ENCODE measurements around the gene COL5A3.
"Not testable (repeated sequence)": the region's sequence is repeated elsewhere in the genome, so short reads cannot be mapped to it uniquely, and the experiment has no call there.

The COL5A3 gene

DNA sequence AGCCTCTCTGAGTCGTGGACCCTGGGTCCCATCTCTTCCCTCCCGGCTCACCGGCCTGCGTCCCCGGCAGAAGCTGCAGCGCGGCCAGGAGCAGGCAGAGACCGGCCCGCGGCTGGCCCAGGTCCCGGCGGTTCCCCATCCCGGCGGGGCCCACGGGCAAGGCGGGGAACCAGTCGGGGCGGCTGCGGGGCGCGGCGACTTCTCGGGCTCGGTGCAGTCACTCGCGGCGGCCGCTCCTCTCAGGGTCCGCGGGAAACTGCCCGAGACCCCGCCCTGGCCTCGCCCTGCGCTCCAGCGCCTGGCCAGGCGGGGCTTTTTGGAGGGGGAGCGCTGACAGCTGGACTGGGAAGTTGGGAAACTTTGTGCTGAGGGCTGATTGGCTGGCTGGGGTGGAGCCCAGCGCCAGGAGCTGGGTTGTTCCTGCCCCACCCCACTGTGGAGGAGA lies at the start of gene COL5A3:
Gene COL5A3, minus strand, starts transcription at position 258 of the 445 bp plus-strand sequence. Its CDS starts 119 bp downstream, at position 139.
- DNase-seq, result no peak

DNA sequence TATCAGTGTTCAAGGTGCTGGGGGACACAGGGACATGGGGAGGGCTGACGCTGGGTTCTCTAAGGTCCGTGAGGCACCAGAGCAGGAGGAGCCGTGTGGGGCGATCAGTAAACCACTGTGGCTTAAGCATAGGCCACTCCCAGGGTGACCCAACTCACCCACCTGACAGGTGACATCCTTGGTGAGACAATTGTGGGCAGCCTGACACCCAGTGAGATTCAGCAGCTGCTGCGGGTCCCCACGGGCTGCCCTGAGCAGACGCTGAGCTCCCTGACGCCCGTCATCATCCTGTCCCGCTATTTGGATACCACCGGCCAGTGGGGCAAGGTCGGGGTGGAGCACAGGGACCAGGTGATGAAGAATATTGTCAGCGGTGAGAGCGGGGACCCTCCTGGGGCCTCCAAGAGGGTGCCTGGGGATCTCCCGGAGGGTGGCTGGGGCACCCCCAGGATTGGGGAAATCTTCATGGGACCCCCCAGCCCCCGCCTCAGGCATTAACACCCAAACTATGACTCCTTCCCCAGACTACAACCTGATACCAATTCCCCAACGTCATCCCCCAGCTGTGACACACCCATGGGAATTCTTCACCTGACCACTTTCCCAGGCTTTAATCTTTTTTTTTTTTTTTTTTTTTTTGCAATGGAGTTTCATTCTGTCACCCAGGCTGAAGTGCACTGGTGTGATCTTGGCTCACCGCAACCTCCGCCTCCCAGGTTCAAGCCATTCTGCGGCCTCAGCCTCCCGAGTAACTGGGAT lies 42.5 kb upstream of the COL5A3 start:
- DNase-seq, result no peak

DNA sequence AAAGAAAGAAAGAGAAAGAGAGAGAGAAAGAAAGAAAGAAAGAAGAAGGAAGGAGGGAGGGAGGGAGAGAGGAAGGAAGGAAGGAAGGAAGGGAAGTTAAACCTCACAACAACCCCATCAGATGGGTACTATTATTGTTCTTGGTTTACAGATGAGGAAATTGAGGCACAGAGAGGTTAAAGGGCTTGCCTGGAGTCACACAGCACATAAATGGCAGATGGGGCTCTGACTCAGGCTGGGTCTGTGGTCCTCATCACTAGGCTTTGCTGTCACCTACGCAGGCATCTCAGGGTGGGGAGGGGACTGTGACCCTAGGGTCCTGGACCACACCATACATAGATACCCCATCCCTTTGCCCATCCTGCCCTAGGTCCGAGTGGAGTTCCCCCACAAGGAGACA lies 39.3 kb upstream of the COL5A3 start:
- DNase-seq, result no peak

DNA sequence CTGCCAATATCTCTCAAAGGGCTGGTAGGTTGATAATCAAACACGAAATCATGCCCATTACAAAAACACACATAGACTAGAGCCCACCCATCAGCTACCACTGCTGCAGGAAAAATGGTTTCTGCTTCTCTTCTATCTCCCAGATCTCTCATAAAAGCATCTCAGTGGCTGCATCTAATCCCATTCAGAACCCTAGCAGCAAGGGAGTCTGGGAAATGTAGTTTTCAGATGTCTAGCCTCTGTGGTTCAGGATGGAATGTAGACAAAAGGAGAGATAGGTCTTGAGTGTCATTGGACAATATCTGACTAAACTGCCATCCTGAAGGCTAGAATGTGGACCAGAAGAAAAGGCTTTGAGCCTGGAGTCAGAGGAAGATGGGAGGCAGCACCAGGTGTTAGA lies 35.1 kb upstream of the COL5A3 start:
- no peak for DNase-seq

DNA sequence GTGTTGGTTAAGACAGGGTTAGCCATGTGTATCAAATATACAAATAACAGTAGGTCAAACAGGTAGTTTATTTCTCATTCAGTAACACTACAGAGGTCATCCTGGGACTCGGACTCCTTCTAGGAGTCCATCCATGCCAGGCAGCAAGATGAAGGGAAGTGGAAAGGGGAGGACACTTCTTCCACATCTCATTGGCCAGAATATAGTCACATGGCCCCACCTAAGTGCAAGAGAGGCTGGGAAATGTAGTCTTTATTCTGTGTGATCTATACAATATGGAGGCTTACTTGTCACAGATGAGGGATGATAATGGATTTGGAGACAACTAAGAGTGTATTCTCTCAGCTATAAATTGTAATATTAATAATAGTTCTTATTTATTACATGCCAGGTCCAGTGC lies 34.1 kb upstream of the COL5A3 start:
- no peak for DNase-seq

DNA sequence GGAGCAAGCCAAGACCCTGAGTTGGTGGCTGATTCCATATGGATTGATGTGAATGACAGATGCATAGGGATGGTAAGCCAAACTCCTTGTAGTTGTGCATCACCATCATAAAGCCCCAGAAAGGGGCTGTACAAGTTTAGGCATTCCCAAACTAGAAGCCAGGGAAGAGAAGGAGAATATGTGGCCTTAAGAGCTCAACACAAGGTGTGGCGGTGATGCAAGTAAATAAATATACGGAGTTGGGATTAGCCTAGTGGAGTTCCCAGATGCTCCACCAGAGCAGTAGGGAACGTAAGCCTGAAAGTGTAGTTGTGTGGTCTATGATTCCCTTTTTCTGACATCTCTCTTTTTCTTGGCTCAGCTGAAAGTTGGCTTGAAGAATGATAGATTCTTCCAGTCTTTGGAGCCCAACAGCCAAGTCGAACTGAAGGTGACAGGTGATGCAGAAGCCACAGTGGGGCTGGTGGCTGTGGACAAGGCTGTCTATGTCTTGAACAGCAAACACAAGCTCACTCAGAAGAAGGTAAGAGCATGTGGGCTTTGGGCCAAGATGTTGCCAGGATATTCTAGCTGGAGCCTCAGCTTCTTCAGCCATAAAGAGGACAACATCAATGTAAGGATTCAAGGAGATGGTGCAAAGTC lies 33.1 kb upstream of the COL5A3 start:
- DNase-seq, result no peak

DNA sequence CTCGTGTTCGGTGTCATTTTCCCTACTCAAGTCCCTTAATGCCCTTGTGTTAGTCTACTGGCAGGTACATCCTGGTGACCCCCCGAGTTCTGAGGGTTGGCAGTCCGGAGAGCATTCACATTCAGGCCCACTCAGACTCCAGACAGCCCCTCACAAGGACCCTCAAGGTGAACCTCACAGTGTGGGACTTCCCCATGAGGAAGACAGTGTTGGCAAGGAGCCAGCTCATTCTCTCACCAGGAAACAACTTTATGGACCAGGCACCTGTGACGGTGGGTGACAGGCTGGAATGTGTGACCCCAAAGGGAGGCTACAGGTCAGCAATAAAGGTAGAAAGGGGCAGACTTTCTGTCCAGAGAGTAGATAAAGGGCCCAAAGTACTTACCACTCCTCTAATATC lies 27.5 kb upstream of the COL5A3 start:
- no peak for DNase-seq

DNA sequence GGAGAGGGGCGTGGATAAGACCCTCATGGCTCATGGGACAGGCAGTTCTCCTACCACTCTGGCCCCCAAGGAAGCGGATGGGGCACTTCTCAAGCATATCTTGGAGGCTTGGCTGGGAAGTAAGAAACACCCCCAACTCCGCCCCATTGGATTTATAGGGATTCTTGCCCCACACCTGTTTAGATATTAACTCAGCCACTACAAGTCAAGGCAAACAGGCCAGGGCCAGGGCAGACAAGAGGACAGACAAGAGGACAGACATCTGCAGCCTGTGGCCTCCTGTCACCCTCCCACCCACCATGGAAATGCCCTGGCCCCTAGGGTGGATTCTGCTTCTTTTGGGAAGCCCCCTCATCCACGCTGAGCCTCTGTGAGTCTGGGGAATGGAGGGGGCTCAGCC lies 27.1 kb upstream of the COL5A3 start:
- no peak for DNase-seq

DNA sequence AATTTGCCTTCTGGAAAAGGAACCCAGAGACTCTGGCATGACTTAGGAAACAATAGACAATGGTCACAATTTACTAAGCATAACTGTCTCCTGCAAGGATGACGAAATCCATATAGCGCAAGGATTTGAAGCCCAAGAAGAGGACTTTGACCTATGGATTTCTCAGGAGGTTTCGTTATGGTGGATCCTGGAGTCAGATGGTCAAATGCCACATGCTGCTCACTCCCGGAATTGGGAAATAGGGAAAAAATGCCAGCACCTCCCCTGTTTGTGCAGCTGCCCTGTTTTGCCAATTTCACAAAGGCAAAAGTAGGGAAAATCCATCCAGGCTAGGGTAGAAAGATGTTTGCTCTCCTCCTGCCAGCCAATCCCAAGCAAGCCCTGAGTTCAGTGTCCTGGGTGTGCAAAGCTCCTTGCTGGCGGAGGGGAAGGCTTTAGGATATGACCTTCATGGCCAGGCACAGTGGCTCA lies 26.3 kb upstream of the COL5A3 start:
- DNase-seq, result no peak

DNA sequence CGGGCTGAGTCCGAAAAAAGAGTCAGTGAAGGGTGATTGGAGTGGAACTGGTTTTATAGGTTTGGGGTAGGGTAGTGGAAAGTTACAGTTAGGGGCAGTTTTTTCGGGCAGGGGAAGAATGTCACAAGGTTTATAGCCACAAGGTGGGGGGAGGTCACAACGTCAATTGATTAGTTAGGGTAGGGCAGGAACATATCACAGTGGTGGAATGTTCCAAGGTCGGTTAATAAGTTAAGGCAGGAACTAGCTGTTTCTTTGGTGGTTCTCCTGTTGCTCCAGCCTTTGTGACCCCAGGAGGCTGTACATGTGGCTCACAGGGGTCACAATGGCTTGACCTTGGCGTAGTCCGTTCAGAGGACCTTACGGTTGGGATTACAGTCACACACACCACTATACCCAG lies 23.3 kb upstream of the COL5A3 start:
- DNase-seq, result no peak

DNA sequence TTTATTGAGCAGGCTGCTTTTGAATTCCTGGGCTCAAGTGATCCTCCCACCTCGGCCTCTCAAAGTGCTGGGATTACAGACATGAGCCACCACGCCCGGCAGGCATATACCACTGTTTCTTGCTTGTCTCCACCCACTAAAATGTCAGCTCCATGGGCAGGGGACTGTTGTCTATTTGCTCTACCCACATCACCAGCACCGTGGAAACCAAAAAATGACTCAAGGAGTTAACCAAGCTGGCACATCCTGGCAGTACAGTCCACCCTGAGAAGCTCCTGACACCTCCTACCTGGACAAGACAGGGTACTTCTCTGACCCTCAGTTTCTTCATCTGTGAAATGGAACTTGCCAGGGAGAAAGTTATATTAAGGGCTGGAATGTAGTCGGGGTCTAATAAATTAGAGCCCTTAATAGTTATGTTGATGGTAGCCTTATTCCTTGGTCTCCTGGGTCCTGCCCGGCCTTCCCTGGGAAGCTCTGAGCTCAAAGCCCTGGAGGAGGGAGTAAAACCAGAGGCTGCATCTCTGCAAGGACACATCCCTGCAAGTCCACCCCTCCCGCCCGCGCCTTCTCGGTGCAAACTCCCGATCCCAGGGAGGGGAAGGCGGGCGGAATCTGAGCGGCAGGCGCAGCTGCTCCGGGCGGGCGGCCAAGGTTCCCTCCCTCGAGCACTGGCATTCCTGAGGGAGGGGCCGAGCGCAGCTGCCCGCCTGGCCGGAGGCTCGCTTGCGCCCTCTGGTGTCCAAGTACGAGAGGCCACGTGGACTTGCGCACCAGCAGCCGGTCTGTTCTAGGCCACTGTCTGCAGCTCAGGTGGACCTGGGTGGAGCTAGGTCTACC lies 17.1 kb upstream of the COL5A3 start:
- peak; percentile 94 for DNase-seq

DNA sequence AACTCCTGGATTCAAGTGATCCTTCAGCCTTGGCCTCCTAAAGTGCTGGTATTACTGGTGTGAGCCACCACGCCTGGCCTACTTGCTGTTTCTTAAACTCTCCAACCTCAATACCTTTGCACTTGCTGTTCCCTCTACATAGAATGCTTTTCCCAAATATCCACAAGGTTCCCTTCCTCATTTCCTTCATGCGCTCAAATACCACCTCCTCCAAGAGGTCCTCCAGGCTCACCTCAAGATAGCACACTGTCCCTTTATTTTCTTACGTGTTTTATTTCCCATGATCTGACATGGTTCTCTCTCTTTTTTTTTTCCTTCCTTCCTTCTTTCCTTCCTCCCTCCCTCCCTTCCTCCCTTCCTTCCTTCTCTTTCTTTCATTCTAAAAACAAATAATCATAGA lies 16.4 kb upstream of the COL5A3 start:
- DNase-seq, result no peak

DNA sequence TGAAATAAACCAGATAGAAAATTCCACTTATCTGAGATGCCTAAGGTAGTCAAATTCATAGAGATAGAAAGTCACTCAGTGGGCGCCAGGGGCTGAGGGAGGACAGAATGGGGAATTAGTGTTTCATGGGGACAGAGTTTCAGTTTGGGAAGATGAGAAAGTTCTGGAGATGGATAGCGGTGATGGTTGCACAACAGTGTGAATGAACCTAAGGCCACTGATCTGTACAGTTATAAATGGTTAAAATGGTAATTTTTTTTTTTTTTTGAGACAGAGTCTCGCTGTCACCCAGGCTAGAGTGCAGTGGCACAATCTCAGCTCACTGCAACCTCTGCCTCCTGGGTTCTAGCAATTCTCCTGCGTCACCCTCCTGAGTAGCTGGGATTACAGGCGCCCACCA lies 12.8 kb upstream of the COL5A3 start:
- DNase-seq, result not testable (repeated sequence)

DNA sequence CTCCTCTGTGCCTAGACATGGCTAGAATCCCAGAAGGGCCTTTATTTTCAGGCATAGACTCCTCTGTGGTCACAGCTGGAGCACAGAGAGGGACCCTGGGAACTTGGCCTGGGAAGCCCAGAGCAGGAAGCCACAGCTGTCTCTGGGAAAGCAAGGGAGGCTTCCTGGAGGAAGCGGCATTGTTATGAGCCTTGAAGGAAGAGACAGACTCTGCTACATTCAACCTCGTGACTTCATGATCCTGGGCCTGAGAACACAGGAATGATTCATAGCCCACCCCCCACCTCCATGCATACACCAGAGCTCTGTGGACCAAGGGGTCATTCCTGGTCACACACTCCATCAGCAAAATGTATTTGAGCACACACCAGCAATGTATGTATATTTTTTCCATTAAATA lies 11.6 kb upstream of the COL5A3 start:
- DNase-seq, result no peak

DNA sequence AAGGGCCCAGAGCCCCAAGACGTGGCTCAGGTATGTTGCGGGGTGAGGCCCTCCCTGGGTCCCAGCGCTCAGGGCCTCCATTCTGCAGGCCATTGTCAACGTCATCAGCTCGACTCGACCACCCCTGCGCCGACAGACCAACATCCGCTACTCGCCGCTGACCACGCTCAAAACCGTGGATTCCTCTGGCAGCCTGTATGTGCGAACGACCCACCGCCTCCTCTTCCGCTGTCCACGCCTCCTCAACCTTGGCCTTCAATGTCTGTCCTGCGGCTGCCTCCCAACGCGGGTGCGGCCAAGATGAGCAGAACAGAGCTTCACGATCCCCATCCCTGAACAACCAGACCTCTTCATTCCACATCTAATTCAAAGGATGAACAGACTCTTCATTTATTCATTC lies 11.1 kb upstream of the COL5A3 start:
- no peak for DNase-seq

DNA sequence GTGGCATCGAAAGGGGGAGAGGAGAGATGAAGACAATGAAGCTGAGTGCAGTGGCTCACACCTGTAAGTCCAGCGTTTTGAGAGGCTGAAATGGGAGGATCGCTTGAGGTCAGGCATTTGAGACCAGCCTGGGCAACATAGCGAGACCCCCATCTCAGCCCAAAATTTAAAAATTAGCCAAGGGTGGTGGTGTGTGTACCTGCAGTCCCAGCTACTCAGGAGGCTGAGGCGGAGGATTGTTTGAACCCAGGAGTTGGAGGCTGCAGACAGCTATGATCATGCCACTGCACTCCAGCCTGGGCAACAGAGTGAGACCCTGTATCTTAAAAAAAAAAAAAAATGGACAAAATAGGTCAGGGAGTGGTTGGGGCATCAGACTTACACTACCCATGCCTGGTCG lies 10.5 kb upstream of the COL5A3 start:
- no peak for DNase-seq

DNA sequence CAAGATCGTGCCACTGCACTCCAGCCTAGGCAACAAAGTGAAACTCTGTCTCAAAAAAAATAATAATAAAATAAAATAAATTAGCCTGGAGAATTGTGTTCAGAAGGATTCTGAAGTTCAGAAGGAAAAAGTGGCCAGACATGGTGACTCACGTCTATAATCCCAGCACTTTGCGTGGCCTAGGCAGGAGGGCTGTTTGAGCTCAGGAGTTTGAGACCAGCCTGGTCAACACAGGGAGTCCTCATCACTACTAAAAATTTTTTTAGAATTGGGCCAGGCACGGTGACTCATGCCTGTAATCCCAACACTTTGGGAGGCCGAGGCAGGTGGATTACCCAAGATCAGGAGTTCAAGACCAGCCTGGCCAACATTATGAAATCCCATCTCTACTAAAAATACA lies 8.9 kb upstream of the COL5A3 start:
- no peak for DNase-seq

DNA sequence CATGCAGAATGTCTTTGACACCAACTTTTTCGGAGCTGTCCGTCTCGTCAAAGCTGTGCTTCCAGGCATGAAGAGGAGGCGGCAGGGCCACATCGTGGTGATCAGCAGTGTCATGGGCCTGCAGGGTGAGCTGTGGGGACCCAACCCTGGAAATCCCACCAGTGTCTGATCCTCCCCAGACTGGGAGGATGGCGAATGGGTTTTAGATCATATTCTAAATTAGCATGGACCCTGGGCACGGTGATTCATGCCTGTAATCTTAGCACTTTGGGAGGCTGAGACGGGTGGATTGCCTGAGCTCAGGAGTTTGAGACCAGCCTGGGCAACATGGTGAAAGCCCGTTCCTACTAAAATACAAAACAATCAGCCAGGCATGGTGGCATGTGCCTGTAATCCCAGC lies 8.5 kb upstream of the COL5A3 start:
- DNase-seq, result no peak

DNA sequence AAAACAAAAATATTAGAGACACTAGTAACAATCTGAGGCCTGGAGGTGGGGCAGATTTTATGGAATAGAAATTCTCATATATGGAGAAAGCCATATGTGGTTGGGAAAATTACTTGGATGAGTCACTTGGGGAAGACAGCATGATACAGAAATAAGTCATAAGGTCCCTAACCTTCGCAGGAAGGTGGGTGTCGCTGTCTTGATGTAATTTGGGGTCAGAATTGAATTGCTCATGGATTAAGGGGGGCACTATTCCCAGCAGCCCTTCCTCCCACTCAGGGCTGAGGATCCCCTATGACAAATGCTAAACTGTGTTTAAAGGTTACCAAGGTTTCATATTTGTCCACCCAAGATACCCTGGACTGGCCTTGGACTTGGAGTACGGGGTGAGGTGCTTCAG lies 8.0 kb upstream of the COL5A3 start:
- no peak for DNase-seq

DNA sequence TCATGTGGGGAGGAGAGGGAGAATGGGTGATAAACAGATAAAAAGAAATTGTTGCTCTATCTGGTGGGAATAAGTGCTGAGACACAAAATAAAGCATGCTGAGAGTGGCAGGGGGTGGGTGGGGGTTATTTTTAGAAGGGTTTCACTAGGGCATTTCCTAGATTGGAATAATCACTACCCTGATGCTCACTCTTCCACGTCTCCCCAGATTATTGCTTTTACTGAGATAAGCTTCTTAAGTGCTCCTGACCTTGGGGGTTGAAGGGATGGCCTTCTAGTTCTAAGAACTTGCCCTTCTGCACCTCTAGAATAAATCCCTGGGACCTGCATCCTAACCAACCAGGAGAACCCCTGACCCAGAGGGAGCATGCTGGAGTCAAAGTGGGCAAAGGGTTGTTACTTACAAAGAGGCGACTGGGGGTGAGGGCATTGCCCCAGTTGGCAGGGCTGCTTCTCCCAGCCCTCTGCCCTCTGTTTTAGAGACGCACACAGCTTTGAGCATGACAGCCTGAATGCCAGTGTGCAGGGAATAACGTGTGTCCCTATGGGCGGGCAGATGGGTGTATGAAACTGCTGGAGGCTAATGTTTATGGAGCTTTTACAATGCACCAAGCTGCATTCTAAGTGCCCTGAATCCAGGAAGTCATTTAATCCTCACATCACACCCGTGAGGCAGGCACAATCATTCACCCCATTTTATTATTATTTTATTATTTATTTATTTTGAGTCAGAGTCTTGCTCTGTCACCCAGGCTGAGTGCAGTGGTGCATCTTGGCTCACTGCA lies 3.7 kb upstream of the COL5A3 start:
- no peak for DNase-seq

DNA sequence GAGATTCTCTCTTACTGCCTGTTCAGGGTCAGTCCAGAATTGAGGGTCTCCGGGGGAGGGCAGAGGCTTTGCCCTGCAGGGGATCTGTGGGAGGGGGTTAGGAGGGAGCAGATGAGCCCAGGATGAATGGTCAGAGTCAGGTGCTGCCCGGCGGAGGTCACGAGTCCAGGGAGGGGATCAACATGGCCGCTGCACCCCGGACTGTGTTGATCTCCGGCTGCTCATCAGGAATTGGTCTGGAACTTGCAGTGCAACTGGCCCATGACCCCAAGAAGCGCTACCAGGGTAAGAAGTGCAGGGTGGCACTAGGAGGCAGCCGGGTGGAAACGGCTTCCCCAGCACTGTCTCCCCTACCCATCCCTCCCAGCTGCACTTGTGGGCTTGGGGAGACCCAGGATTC lies 3.0 kb upstream of the COL5A3 start, which contains the start of gene RDH8:
Gene RDH8, plus strand, starts transcription at position 168 of the 400 bp plus-strand sequence. Its CDS starts 15 bp downstream, at position 183.
- no peak for DNase-seq

DNA sequence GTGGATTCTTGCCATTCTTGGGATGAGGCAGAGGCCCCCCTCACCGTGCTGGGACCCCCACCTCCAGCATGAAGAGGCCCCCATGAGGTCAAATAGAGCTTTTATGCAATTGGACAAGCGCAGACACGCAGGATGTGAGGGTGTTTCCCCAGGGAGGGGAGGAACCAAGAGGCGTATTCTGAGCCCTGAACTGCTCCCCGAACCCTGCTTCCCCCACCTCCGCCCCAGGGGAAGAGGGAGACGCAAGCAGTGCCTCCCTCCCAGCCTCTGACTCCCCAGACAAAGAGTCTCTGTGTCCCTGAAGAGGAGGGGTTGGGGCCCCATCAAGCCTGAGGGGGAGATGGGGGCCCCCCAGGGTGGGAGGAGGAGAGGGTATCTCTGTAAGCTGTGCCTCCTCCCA lies 1.7 kb upstream of the COL5A3 start:
- DNase-seq, result no peak

DNA sequence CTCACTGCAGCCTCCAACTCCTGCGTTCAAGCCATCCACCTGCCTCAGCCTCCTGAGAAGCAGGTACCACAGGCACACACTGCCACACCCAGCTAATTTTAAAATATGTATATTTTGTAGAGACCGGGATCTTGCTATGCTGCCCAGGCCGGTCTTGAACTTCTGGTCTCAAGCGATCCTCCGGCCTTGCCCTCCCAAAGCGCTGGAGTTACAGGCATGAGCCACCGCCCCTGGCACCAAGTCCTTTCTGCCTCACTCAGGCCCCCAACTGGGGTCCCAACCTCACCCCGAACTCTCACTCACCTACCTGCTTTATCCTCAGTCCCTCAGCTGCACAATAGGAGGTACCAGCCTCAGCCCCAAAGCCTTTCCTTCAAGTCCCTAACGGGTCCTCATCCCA lies 635 bp upstream of the COL5A3 start:
- DNase-seq, result no peak
